C4-2B (cell line): ENCODE data around the gene NHSL2.
A peak's percentile ranks its signal among the peaks of the same experiment; 100 is the strongest.

ENCODE experiments used
- CTCF ChIP-seq: fragments of 450-650 bp; conservative IDR thresholded peaks from 2 replicates; pipeline ENCODE4 v1.5.1; 2017; ENCODE audit warnings: mild to moderate bottlenecking
- ZFX ChIP-seq: fragments of 450-650 bp; IDR thresholded peaks from 2 replicates; pipeline ENCODE4 v1.6.1; 2017

- TF ChIP-seq CTCF (peak; percentile 89), ZFX (no peak)
Measured at GRCh38 chrX:72018277-72019112, 107.8 kb downstream of the NHSL2 start.
